Adrenal gland (tissue), 5 donors: Measurements from ENCODE around the gene FAM78A.

Source experiments
- CTCF ChIP-seq, 6 experiments: fragments of 450-650 bp in 4 of 6; fragments of 200-600 bp in 2 of 6; sonication (generic) in 1 of 6; IDR thresholded peaks; 1 replicate in 5 of 6; 2 replicates in 1 of 6; pipeline versions ENCODE4 v1.5.1 to v1.8.0; 2016 to 2021; ENCODE audit warnings: antibody characterized with exemption in 6 of 6, mild to moderate bottlenecking in 2 of 6, moderate library complexity in 1 of 6
- POLR2A ChIP-seq, 2 donors: fragments of 450-650 bp; IDR thresholded peaks; one replicate each; pipeline ENCODE4 v1.6.1; 2017; ENCODE audit warnings: antibody characterized with exemption in 2 of 2, mild to moderate bottlenecking in 2 of 2, moderate library complexity in 1 of 2
- donor health status: DM: no; HTN: no; CAD: no.

- TF ChIP-seq CTCF (IDR thresholded peaks at IDR 0.05) (no peak), POLR2A (IDR thresholded peaks at IDR 0.05) (no peak)
Measured at GRCh38 chr9:131264231-131264630, 12.1 kb downstream of the FAM78A start.
